Measurements from ENCODE around the gene ZNF227.

DNA sequence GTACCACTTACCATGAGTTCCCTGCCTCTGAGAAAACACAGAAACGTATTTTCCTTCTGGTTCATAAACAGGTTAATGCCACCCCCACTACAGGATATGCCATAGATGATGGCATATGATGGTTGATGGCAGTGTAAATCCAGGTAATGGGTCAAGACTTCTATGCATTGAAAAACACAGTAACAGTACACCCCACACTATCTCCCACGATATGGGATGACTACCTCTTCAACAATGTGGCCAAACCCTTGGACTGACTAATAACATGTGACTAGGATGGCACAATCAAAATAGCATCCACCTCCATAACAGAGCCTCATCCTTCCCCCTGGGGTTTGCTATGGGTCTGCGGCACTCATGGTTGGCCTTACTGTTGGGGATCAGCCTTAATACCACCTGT lies 70.5 kb downstream of the ZNF227 start:
- TF ChIP-seq, protein P1, sequence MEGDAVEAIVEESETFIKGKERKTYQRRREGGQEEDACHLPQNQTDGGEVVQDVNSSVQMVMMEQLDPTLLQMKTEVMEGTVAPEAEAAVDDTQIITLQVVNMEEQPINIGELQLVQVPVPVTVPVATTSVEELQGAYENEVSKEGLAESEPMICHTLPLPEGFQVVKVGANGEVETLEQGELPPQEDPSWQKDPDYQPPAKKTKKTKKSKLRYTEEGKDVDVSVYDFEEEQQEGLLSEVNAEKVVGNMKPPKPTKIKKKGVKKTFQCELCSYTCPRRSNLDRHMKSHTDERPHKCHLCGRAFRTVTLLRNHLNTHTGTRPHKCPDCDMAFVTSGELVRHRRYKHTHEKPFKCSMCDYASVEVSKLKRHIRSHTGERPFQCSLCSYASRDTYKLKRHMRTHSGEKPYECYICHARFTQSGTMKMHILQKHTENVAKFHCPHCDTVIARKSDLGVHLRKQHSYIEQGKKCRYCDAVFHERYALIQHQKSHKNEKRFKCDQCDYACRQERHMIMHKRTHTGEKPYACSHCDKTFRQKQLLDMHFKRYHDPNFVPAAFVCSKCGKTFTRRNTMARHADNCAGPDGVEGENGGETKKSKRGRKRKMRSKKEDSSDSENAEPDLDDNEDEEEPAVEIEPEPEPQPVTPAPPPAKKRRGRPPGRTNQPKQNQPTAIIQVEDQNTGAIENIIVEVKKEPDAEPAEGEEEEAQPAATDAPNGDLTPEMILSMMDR (IDR thresholded peaks at IDR 0.05 in 2 of 3, conservative IDR thresholded peaks at IDR 0.05 in 1 of 3; ENCODE audit: insufficient read depth in 2 of 3, low read depth in 1 of 3, low read length in 3 of 3), result no peak
- no peak for TF ChIP-seq POLR2AphosphoS5 (IDR thresholded peaks at IDR 0.05; ENCODE audit: control insufficient read depth, insufficient read depth, low read depth, low read length)
- TF ChIP-seq CHD1 (IDR thresholded peaks at IDR 0.05; ENCODE audit: low read length), result no peak
- TF ChIP-seq, protein P2, sequence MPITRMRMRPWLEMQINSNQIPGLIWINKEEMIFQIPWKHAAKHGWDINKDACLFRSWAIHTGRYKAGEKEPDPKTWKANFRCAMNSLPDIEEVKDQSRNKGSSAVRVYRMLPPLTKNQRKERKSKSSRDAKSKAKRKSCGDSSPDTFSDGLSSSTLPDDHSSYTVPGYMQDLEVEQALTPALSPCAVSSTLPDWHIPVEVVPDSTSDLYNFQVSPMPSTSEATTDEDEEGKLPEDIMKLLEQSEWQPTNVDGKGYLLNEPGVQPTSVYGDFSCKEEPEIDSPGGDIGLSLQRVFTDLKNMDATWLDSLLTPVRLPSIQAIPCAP (CRISPR knock-in tag; IDR thresholded peaks at IDR 0.05; ENCODE audit: borderline replicate concordance), result no peak
- TF ChIP-seq, protein P3, sequence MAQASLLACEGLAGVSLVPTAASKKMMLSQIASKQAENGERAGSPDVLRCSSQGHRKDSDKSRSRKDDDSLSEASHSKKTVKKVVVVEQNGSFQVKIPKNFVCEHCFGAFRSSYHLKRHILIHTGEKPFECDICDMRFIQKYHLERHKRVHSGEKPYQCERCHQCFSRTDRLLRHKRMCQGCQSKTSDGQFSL (CRISPR knock-in tag; IDR thresholded peaks at IDR 0.05), result no peak
- TF ChIP-seq, protein P3 (tag; IDR thresholded peaks at IDR 0.05), result no peak
- no peak for TF ChIP-seq POLR2A (conservative IDR thresholded peaks at IDR 0.05)
- no peak for TF ChIP-seq MXI1 (IDR thresholded peaks at IDR 0.05; ENCODE audit: low read depth, low read length)
- TF ChIP-seq HMG20A (CRISPR knock-in tag; conservative IDR thresholded peaks at IDR 0.05), result no peak
- no peak for TF ChIP-seq HOXB6 (CRISPR knock-in tag; IDR thresholded peaks at IDR 0.05; ENCODE audit: borderline replicate concordance)
- TF ChIP-seq ZNF586 (CRISPR knock-in tag; conservative IDR thresholded peaks at IDR 0.05), result no peak
- no peak for TF ChIP-seq RBM22 (IDR thresholded peaks at IDR 0.05; ENCODE audit: low read depth, low read length, poor library complexity, severe bottlenecking)
